ENCODE results near the gene DPF3. TPM values are rescaled to one million over a fixed set of nuclear protein-coding genes. Genes with fewer than 3 reads are reported as not detected.

Gene DPF3
- total RNA-seq, 1 donor from 2014 or later = 1.1 TPM

- Mint-ChIP-seq H3K9me3 (ENCODE audit: low read depth) (no peaks in the 10 kb centered on the region), H3K36me3 (ENCODE audit: low read depth) (no peaks in the 10 kb centered on the region), H3K27me3 (ENCODE audit: low read depth) (no peaks in the 10 kb centered on the region), H3K4me3 (ENCODE audit: unreplicated experiment) (no peak overlapping the region), H3K27ac (ENCODE audit: unreplicated experiment) (no peak overlapping the region), H3K4me1 (ENCODE audit: low read depth) (peaks cover 6% of the 10 kb centered on the region)
- no peak for TF ChIP-seq CTCF (IDR thresholded peaks at IDR 0.05)
- no peak for DNase-seq (ENCODE audit: low spot score)
Observed at GRCh38 chr14:72833174-72833573, 60.7 kb downstream of the DPF3 start.

- Mint-ChIP-seq H3K36me3 (ENCODE audit: low read depth) (no peaks in the 10 kb centered on the region), H3K4me1 (ENCODE audit: low read depth) (peaks cover 6% of the 10 kb centered on the region)
- no peak for DNase-seq (ENCODE audit: low spot score)
Observed at GRCh38 chr14:72830786-72831594, 62.9 kb downstream of the DPF3 start.

GRCh38 chr14:72830356-72830755, 63.5 kb downstream of the DPF3 start:
- Mint-ChIP-seq H3K4me1 (ENCODE audit: low read depth) (peaks cover 6% of the 10 kb centered on the region), H3K4me3 (ENCODE audit: unreplicated experiment) (no peak overlapping the region), H3K9me3 (ENCODE audit: low read depth) (no peaks in the 10 kb centered on the region), H3K36me3 (ENCODE audit: low read depth) (no peaks in the 10 kb centered on the region), H3K27me3 (ENCODE audit: low read depth) (no peaks in the 10 kb centered on the region), H3K27ac (ENCODE audit: unreplicated experiment) (no peak overlapping the region)
- no peak for TF ChIP-seq CTCF (IDR thresholded peaks at IDR 0.05)
- no peak for DNase-seq (ENCODE audit: low spot score)

More at GRCh38 chr14:72830786-72831594, 62.9 kb downstream of the DPF3 start:
- H3K27ac Mint-ChIP-seq (ENCODE audit: unreplicated experiment) = no peak overlapping the region
- no peaks in the 10 kb centered on the region for H3K27me3 Mint-ChIP-seq (ENCODE audit: low read depth)
- H3K4me3 Mint-ChIP-seq (ENCODE audit: unreplicated experiment) = no peak overlapping the region
- no peak for TF ChIP-seq CTCF (IDR thresholded peaks at IDR 0.05)
- H3K9me3 Mint-ChIP-seq (ENCODE audit: low read depth) = no peaks in the 10 kb centered on the region

- Mint-ChIP-seq H3K9me3 (ENCODE audit: low read depth) (no peaks in the 10 kb centered on the region), H3K27me3 (ENCODE audit: low read depth) (no peaks in the 10 kb centered on the region), H3K4me3 (ENCODE audit: unreplicated experiment) (no peak overlapping the region), H3K27ac (ENCODE audit: unreplicated experiment) (peak overlapping the region; percentile 45), H3K36me3 (ENCODE audit: low read depth) (no peaks in the 10 kb centered on the region), H3K4me1 (ENCODE audit: low read depth) (peaks cover 14% of the 10 kb centered on the region)
- no peak for DNase-seq (ENCODE audit: low spot score)
- TF ChIP-seq CTCF (IDR thresholded peaks at IDR 0.05) = no peak
Observed at GRCh38 chr14:72828604-72829003, 65.3 kb downstream of the DPF3 start.

GRCh38 chr14:72826039-72826438, 67.9 kb downstream of the DPF3 start:
- DNase-seq (ENCODE audit: low spot score) = no peak
- Mint-ChIP-seq H3K9me3 (ENCODE audit: low read depth) (no peaks in the 10 kb centered on the region), H3K27me3 (ENCODE audit: low read depth) (no peaks in the 10 kb centered on the region), H3K4me3 (ENCODE audit: unreplicated experiment) (no peak overlapping the region), H3K27ac (ENCODE audit: unreplicated experiment) (no peak overlapping the region), H3K36me3 (ENCODE audit: low read depth) (no peaks in the 10 kb centered on the region), H3K4me1 (ENCODE audit: low read depth) (peaks cover 13% of the 10 kb centered on the region)
- TF ChIP-seq CTCF (IDR thresholded peaks at IDR 0.05) = no peak
